Activated CD4-positive, alpha-beta T cell treated with anti-CD3 and anti-CD28 coated beads for 1 hour (primary cell): ENCODE data around the gene BEND4.
"Not testable (repeated sequence)": the region's sequence is repeated elsewhere in the genome, so short reads cannot be mapped to it uniquely, and the experiment has no call there.

Experiments
- DNase-seq: peaks from one replicate; pipeline ENCODE4 v3.0.0-alpha.2; 2020

BEND4 gene

DNA sequence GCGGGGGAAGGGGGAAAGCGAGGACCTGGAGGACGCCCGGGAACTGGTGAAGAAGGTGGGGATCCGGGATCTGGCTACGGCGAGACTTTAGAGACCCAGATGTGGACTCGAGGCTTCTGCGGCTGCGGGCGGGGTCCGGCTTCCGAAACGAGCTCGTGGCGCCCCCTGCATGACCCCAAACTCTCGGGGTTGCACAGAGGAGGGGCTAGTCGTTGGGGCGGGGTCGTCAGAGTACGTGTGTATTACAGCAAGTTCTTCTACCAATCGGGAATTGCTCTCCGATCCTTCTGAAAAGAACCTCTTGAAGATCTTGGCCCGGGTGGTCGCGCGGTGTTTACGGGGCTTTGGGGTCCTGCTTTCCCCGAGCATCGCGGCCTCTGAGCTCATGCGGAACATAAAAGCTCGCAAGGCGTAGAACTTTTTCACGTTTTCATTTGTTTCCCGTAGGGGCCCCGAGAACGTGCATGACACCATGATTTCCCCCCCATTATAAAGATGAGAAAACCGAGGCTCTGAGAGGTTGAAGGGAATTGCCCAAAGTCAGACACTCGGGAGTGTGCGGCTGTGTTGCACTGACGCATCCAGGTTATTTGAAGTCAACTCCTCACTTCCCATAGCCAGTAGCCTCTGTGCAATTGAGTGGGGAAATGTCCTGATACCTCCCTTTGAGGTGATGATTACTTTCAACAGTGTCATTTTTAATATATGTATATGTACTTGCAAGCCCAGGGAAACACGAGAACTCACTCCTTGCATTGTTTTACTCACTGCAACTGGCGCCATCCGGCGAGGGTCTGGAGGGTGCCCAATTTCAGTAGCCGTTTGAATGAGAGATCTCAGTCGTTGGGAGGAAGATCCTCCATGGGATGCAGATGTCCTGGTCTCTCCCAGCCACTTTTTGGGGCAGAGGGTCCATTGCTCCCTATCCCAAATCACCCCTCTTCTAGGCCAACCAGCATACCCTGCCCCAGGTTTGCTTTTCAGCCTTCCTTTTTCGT, at the start of gene BEND4:
Gene BEND4, minus strand, starts transcription at position 149 of the 998 bp plus-strand sequence. CDS start 512 bp downstream, outside the sequence.
- no peak for DNase-seq

DNA sequence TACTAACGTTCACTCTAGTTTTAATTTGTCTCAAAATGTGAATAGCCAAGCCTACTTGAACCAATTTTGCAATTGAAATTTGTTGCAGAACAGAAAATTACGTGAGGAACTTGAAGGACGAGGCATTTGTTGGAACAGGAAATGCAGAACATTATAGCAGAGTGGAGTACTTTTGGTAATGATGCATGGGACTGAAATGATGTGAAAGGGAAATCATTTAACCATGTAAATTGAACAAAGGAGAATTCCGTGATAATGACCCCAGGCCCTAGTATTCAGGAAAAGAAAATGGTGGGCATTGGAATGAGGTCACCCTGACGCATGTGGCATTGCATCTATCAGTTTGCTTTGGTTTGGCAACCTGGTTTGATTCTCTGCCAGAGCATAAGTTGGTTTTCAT, 44.9 kb upstream of the BEND4 start:
- DNase-seq, result no peak

DNA sequence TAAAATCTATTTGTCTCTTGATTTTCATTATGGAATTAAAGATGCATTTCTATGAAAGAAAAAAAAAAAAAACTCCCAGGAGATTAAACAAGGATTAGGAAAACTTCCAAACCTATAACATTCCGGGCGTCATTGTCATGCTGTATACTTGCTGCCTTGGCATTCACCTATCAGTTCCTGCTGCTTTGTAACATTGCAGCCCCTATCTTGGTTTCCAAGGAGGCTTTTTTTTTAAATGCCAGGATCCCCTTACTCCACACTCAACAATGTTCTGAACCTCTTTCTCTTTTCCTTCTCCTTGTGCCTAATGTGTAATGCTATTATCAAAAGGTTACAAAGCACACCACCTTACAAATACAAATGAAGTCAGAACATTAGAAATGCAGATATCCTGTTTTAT, 20.5 kb upstream of the BEND4 start:
- no peak for DNase-seq

DNA sequence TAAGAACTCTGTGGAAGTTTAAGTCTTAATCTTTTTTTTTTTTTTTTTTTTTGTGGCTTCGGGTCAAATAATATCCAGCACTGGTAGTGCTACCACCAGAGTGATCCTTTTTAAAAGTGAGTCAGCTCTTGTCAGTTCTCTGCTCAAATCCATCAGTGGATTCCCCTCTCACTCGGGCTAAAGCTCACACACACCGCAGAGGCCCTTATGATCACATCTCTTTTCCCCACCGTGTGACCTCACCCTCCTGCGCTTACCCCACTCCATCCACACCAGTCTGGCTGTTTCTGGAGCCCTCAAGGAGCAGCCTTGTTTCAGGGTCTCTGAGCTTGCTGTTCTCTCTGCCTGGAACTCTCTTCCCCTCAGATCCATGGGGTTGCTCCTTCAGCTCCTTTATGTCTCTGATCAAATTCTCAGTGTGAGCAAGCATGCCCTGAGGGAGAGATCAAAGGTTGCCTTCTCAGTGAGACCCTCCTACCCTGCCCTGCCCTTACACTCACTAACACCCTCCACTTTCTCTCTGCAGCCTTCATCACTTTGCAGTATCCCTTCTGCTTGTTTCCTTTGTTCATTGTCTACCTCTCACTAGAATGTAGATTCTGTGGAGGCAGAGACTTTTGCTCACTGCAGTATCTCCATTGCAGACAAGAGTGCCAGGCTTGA, 19.8 kb upstream of the BEND4 start:
- DNase-seq, result no peak

DNA sequence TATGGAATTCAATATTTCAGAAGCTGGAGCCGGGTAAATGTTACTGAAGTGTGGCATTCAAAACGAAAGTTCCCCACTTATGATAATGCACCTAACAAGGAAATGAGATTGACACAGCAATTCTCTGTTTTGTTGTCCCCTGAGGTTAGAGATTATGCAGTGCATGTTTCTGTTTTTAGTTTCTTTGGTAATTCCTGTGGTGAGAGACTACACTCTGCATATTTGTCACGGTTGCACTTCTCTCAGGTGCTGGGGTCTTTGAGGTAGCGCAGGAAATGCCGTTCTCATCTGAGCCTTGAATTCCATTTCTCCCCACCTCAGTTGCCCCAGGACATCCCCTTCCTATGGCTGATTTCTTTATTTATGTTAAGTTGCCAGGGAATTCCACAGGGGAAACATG, 15.3 kb upstream of the BEND4 start:
- DNase-seq, result no peak

DNA sequence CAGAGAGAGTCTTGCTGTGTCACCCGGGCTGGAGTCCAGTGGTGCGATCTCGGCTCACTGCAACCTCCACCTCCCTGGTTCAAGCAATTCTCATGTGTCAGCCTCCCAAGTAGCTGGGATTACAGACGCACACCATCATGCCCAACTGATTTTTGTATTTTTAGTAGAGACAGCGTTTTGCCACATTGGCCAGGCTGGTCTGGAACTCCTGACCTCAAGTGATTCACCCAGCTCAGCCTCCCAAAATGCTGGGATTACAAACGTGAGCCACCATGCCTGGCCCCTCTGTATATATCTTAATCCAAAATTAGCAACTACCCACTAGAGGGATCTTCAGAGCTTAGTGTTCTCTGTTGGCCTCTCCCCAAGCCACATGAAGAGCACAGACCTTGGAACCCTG, 13.7 kb upstream of the BEND4 start:
- DNase-seq, result not testable (repeated sequence)

DNA sequence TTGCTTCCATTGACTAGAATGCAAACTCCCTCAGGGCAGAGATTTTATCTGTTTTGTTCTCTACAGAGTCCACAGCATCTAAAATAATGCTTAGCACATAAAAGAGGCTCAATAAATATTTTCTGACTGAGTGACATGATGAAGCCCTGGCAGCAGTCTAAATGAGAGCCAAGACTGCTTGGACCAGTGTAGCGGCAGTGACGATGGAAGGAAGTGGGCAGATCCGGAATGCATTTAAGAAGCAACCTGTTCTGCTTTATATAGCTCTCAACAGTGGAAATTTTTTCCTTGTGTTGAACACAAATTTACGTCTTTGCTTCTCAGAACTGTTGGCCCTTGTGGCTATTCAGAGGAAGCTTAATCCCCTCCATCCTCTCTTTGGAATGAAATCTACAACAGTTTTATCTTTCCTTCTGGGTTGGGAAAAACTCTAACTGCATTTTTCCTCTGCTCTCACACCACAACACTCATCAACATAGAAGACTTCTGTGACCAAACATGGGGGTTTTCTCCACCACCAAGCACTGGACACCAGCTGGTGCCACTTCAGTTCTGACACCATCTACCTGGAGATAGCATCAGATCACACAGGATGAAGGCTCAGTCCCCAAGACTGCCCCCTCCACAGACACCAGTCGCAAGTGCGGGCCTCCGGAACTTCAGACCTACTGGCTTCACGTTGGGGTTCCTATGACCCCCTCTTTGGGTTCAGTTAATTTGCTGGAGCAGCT, 7.0 kb upstream of the BEND4 start:
- DNase-seq, result no peak

DNA sequence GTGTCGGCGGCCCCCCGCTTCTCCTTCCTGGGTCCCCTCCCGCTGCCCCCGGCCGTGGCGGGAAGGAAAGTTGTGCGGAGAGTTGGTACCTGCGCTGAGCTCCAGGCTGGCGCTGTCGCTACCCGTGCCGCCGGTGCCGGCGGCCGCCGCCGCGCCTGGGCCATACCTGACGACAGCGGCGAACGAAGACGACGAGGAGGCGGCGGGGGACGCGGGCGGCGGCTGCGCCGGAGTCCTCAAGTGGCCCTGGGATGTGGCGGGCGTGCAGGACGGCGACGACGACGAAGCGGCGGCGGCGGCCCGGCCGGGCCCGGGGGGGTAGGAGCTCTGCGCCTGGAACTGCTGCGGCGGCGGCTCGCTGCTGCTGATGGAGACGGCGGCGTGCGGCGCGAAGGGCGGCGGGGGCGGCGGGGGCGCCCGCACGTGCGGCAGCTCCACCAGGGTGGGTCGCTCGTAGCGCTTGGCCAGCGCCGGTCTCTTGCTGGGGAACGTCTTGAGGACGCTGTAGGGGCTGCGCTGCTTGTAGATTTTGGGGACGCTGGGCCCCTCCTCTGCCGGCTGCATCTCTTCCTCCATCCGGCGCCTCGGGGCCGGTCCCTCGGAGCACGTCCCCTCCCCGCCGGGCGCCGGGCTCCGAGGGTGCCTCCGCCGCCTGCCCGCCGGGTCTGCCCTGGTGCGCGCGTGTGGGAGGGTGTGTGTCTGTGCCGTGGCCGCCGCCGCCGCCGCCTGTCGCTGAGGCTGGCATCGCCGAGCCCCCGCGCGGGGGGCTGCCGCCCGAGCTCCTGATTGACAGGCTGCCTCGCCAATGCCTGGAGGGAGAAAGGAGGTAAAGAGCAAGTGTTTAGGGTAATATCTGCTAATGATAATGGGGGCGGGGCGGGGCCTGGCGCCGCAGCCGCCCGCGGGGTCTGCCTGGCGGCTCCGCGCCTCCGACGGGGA, 618 bp downstream of the BEND4 start:
- DNase-seq, result no peak

DNA sequence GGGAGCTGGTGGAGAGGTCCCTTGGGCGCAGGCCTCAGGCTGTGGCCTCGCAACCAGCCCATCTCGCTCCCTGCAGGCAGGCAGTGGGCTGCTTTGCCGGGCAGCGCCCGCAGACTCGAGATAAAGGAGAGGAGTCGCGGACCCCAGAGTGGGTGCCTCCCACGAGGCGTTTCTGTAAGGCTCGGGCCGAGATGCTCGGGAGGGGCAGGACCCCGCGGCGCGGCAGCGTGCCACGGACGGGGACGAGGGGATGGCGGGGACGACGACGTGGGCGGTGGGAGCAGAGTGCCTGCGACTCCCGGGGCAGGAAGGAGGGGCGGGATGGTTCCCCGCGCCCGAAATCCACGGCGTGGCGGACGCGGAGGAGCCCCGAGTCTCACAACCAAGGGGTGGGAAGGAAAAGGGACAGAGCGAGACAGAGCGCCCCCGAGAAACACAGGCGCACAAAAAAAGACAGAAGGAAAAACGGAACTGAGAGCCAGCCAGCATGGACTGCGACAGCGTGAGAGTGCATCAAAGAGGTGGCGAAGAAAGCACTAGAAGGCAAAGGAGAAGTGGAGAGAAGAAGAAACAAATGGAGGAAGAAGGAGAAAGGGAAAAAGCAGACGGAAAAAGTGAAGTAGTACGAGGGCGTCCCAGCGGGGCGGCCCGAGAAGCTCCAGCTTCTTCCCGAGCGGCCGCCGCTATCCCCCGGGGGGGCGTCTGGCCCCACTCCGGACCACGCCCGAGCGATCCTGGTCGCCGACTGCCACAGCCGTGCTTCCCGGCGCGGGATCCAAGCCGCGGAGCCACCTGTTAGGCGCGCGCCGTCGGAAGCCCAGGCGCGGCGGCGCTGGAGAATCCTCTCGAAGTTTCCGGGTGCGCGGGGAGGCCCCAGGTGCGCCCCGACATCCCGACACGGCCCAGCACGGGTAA, 1.5 kb downstream of the BEND4 start:
- DNase-seq, result no peak

DNA sequence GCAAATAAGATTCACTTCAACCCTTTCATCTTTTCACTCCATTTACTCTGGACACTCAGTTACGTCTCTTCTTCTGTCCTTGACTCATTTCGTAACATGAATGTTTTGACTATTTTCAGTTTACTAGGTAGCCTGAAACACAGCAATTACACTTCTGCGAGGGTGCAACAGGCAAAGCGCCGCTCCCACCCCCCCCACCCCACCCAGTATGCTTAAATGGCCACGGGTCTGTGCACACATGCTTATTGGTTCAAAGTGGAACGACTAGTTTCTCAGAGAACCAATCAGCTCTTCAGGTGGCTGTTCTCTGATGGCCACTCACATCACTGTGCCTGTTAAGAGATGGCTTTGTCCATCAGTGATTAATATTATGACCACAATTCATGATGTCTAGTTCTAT, 3.5 kb downstream of the BEND4 start:
- DNase-seq, result no peak

DNA sequence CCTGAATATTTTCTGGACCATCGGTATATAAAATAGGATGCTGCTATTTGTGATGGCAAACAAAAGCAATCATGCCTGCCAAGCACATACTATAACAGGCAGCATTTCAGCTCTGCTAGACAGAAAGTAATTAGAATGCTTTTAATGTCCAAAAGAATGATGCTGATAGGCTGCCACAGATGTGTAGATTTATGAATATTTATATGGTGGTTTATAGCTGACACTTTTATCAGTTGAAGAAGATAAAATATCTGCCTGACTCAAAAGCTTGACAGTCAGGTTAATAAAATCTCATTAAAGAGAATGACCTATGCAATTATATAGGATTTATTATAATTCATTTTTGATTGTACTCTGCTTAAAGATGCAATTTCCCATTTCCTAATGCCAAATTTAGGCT, 4.0 kb downstream of the BEND4 start:
- DNase-seq, result no peak

DNA sequence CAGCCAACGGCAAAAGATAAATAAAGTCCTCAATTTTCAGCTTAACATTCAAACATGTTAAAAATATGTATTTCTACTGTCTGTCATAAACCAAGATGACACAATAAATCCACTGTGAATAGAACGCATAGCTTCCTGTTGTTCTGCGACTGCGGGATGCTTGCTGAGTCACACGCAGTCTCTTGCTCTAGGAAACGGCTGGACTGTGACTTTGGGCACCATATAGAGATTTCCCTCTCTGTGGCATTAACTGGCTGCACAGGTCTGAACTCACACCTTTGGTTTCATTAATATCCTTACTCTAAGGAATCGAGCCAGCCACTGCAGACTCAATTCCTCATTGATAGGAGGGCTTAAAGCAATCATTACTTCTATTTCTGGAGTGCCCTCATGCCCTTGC, 8.4 kb downstream of the BEND4 start:
- DNase-seq, result no peak

DNA sequence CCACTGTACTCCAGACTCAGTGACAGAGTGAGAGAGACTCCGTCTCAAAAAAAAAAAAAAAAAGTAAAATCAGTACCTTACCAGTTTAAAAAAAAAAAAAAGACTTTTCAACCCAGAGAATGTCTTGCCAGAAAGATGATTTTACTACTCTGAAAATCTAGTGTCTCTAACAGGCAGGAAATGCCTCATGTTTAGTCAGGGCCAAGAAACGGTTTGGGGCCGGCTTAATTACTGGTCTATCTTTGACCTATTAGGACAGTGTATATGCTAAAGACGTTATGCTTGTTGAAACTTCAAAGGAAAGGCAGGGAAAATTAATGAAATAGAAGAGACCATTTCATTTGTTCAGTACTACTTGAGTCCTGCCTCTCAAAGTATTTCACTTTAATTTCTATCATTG, 9.9 kb downstream of the BEND4 start:
- DNase-seq, result no peak

DNA sequence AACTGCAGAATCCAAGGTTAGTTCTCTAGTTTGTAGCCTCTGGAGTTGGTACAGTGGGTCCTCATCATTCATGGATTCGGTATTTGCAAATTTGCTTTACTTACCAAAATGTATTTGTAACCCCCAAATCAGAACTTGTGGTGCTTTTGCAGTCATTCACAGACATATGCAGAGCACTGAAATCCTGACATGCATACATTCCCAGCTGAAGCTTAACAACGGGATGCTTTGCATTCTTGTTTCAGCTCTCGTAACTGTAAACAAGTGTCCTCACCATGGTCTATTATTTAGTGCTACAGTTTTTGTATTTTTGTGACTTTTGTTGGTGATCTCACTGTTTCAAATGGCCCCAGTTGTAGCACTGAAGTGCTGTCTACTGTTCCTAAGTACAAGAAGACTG, 16.1 kb downstream of the BEND4 start:
- no peak for DNase-seq

DNA sequence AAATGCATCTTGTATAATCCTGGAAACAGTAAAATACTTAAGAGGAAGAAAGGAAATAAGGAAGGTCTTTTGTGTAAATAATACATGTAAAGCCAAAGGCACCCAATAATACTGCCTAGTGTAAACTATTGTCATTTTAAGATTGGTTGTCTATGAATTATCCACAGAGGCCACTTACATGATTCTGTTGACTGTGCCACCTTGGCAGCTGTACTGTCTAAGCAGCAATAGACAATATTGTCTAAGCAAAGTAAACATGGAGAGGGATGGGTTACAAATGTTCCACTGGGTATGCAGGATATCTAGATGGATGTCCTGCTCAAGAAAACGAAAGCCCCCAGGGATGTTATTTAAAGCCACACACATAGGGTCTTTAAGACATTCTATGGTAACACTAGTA, 19.4 kb downstream of the BEND4 start:
- DNase-seq, result no peak

DNA sequence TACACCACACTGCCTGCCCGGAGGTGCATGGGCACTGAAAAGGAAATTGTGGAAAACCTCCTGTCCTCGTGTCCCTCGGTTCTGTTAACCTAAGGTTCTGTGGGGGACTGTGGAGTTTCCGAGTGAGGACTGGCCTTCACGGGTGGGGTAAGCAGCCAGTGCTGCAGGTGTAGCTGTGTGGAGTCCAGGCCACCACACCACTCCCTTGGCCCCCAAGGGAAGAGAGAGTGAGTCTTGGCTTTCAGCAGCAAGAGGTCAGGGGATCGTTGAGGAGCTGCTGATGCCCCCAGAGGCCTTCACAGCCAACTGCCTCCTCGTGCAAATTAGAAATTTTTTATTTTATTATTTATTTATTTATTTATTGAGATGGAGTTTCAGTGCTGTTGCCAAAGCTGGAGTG, 20.4 kb downstream of the BEND4 start:
- DNase-seq, result no peak

DNA sequence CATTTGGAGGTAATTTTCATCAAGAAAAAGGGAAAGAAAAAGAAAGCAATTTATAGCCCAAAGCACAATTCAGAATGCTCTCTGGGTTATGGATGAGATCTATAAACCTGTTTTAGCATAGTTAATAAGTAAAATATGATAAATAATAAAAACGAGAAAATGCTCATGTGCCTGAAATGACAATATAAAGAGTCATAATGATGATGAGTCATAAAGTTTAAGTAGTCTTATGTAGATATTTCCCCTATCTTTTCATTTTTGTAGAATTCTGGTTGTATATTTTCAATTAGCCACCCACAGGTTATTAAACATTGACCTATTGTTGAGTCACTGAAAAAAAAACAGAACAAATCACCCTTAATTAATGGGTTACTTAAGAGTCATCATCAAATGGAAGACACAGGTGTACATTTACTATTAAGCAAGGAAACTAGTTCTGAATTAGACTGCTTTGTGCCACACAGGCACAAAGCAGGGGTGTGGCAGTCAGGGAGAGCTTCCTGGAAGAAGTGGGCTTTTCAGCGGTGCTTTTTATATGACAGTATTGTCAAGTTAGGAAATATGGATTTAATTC, 29.3 kb downstream of the BEND4 start:
- DNase-seq, result no peak

DNA sequence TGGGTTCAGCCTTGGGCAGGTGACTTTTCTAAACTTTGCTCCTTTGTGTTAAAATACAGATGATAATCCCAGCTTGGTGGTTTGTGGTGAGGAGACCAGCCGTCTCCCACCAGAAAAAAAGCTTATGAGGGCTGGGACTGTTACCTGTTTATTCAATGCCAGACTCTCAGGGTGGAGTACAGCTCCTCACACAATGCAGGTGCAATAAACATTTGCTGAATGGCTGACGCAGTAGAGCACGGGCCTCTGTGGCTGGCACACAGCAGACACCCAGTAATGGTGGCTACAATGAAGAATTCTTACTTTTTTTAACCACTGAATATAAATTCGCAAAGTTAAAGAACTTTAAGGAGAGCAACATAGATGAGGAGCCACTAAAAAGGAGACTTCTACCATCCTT, 30.2 kb downstream of the BEND4 start:
- no peak for DNase-seq

DNA sequence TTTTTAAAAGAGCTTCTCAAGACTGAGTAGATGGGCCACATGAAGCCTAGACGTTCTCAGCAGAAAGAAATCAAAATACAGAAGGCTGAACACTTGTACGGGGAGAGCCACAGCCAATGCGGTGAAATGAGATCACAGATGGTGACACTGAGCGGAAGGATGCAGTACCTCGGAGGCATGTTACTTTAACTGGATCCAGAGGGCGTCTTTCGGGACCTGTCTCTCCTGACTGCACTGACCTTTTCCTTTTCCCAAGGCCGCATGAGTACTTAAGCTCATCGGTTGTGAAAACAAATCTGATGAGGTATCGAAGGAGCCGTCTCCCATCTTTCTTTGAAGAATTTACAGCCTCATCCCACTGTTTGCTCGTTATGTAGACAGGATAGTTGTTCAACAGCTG, 32.6 kb downstream of the BEND4 start:
- no peak for DNase-seq

DNA sequence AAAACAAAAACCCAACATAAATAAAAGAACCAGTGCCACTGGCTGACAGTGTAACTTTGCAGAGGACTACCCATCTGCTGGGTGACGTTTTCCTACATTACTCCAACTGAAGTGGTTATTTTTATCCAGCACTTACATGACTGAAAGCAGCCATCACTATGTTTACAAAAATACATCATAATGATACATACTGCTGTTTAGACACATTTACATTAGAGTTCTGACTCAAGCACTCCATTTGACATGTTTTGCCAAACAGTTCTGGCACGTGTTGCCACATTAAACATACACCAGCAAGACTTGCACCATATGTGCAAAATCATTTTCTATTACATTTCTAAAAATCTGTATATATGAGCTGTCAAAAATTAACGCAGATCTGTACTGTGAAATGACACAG, 39.6 kb downstream of the BEND4 start:
- DNase-seq, result no peak

DNA sequence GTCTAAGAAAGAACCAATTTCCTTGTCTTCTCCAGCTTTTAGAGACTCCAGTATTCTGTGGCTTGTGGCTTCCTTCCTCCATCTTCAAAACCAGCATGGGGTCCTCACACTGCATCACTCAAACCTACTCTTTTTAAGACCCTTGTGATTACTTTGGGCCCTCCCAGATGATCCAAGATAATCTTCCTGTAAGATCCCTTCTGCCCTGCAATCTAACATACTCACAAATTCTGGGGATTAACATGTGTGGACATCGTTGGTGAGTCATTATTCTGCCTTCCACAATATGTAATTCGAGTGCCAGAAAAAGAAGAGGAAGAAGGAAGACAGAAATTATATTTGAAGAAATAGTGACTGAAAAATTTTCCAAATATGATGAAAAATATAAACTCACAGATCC, 47.9 kb downstream of the BEND4 start:
- DNase-seq, result no peak
